Neutrophil (primary cell): Measurements from ENCODE around the gene TRPM3.

Experiments used
- H3K27ac ChIP-seq: fragments of 200-600 bp; sonication (generic); 2 replicates; pipeline ENCODE4 v1.5.1; 2016; ENCODE audit warnings: mild to moderate bottlenecking, moderate library complexity
- H3K27me3 ChIP-seq: fragments of 200-600 bp; sonication (generic); 2 replicates; pipeline ENCODE4 v1.6.0; 2016; ENCODE audit warnings: mild to moderate bottlenecking
- H3K36me3 ChIP-seq: fragments of 200-600 bp; sonication (generic); 2 replicates; pipeline ENCODE4 v1.5.1; 2017
- H3K4me1 ChIP-seq, 2 experiments: fragments of 200-600 bp in 1 of 2; sonication (generic) in 1 of 2; 1 replicate in 1 of 2; 2 replicates in 1 of 2; pipeline versions ENCODE4 v1.5.1 to v1.6.1; 2013 to 2016; ENCODE audit warnings: low read depth in 1 of 2, low read length in 1 of 2, mild to moderate bottlenecking in 1 of 2, moderate library complexity in 1 of 2; ENCODE audit not compliant: control insufficient read depth in 1 of 2, insufficient read depth in 1 of 2
- H3K4me3 ChIP-seq, 2 experiments: fragments of 200-600 bp in 1 of 2; sonication (generic) in 1 of 2; 1 replicate in 1 of 2; 2 replicates in 1 of 2; pipeline ENCODE4 v1.5.1; 2013 to 2016; ENCODE audit warnings: low read depth in 1 of 2, low read length in 1 of 2, mild to moderate bottlenecking in 1 of 2, moderate library complexity in 1 of 2
- H3K9me3 ChIP-seq: fragments of 200-600 bp; sonication (generic); 2 replicates; pipeline ENCODE4 v1.5.1; 2016
- TF ChIP-seq, protein P1 (sequence below): fragments of 200-600 bp; sonication (generic); IDR thresholded peaks from 2 replicates; pipeline ENCODE4 v1.5.1; 2016; ENCODE audit warnings: antibody characterized with exemption

TRPM3 gene

GRCh38 chr9:70517926-70518610 is 603.4 kb downstream of the TRPM3 start:
- Histone ChIP-seq H3K4me1 (no peaks in the 10 kb centered on the region), H3K27ac (no peak overlapping the region), H3K36me3 (no peaks in the 10 kb centered on the region), H3K9me3 (no peaks in the 10 kb centered on the region), H3K4me3 (no peak overlapping the region), H3K27me3 (no peaks in the 10 kb centered on the region)
- TF ChIP-seq, protein P1, sequence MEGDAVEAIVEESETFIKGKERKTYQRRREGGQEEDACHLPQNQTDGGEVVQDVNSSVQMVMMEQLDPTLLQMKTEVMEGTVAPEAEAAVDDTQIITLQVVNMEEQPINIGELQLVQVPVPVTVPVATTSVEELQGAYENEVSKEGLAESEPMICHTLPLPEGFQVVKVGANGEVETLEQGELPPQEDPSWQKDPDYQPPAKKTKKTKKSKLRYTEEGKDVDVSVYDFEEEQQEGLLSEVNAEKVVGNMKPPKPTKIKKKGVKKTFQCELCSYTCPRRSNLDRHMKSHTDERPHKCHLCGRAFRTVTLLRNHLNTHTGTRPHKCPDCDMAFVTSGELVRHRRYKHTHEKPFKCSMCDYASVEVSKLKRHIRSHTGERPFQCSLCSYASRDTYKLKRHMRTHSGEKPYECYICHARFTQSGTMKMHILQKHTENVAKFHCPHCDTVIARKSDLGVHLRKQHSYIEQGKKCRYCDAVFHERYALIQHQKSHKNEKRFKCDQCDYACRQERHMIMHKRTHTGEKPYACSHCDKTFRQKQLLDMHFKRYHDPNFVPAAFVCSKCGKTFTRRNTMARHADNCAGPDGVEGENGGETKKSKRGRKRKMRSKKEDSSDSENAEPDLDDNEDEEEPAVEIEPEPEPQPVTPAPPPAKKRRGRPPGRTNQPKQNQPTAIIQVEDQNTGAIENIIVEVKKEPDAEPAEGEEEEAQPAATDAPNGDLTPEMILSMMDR: no peak

- no peaks in the 10 kb centered on the region for H3K9me3 ChIP-seq
- H3K27me3 ChIP-seq: no peaks in the 10 kb centered on the region
- no peak overlapping the region for H3K27ac ChIP-seq
- TF ChIP-seq, protein P1: no peak
- no peaks in the 10 kb centered on the region for H3K4me1 ChIP-seq
- no peaks in the 10 kb centered on the region for H3K36me3 ChIP-seq
- H3K4me3 ChIP-seq: no peak overlapping the region
Observed at GRCh38 chr9:70514273-70514672, 607.1 kb downstream of the TRPM3 start.

DNA sequence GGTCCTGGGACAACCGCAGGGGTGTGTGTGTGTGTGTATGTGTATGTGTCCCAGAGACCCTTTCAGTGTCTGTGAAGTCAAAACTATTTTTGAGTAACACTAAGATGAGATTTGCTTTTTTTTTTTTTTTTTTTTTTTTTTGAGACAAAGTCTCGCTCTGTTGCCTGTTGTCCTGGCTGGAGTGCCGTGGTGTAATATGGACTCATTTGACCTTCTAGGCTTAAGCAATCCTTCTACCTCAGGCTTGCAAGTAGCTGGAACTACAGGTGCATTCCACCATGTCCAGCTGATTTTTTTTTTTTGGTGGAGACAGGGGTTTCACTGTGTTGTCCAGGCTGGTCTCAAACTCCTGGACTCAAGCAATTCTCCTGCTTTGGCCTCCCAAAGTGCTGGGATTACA is 609.6 kb downstream of the TRPM3 start:
- Histone ChIP-seq H3K27ac (no peak overlapping the region), H3K36me3 (no peaks in the 10 kb centered on the region), H3K4me3 (no peak overlapping the region), H3K4me1 (no peaks in the 10 kb centered on the region), H3K9me3 (no peaks in the 10 kb centered on the region), H3K27me3 (no peaks in the 10 kb centered on the region)
- TF ChIP-seq, protein P1: no peak

DNA sequence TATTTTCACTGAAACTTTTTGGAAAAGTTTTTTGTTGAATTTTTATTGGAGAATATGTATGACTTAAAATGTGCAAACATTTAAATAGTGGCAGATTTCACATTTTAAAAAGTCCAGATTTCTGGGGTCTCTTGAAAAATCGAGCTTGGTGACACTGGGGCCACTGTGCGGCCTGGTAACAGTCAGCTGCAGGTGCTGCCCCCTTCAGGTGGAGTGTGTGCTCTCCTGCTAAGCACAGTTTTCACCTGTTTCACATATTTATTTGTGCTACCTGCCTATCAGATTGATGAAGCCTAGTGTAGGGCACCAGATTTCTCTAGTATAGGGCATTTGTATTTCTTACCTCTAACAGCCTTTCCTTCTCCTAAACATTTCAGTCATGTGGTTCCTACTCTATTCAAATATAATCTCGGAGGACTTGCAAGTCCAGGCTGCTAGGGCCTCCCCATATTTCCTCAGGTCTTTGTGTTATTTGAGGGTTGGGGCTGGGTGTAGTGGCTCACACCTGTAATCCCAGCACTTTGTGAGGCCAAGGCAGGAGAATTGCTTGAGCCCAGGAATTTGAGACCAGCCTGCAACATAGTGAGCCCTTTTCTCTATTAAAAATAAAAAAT is 611.2 kb downstream of the TRPM3 start:
- Histone ChIP-seq H3K27me3 (no peaks in the 10 kb centered on the region), H3K9me3 (no peaks in the 10 kb centered on the region), H3K4me3 (no peak overlapping the region), H3K36me3 (no peaks in the 10 kb centered on the region), H3K27ac (no peak overlapping the region), H3K4me1 (no peaks in the 10 kb centered on the region)
- TF ChIP-seq, protein P1: no peak

DNA sequence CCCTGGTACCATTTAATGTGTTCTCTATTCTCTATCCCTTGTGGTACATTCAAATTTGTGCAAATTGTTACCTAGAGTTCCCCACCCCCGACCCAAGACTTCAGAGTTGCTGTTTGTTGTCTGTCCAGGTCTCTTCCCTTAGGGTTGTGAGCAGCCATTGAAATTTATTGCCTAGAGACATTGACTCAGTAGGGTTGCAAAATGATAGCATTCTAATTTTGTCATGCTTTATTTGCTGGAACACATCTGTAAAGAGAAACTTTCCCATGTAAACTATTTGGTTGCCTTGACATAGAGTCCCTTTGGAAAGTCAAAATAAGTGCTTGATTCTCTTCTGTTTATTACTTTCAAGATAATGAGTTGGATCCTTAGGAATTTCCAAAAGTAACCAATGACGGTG is 615.3 kb downstream of the TRPM3 start:
- Histone ChIP-seq H3K36me3 (no peaks in the 10 kb centered on the region), H3K27ac (no peak overlapping the region), H3K4me1 (no peaks in the 10 kb centered on the region), H3K27me3 (no peaks in the 10 kb centered on the region), H3K9me3 (no peaks in the 10 kb centered on the region), H3K4me3 (no peak overlapping the region)
- TF ChIP-seq, protein P1: no peak
